Measurements from ENCODE around the gene OSBPL10.
A peak's percentile ranks its signal among the peaks of the same experiment; 100 is the strongest.

OSBPL10 gene

DNA sequence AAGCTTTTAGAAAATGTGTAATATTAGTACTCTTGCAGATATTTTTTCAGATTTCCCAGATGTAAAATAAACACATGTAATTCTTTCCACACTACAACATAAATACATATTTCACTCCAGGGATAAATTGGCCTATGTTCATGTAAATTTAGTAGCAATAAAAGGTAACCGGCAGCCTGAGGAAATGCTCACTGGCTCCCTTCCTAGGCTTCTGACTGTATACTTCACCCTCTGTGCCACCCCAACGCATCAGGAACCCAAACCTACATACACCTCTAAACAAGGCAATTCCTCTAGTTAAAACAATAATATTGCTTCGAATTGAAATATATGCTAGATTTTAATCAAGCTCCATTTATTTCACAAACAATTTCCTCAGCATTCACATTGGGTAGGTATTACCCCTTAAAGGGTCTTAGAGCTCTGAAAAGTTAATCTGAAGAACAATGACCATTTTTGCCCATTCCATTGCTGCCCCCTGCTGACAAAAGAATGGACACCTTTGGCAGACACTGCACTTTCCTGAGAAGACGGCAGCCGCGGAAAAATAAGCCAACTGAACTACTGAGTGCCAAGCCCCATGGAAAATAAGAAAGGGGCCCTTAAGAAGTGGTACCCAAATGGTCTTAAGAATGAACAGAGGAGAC lies 212.5 kb downstream of the OSBPL10 start:
- DNase-seq (ENCODE audit: low read depth) = peak; percentile 9

DNA sequence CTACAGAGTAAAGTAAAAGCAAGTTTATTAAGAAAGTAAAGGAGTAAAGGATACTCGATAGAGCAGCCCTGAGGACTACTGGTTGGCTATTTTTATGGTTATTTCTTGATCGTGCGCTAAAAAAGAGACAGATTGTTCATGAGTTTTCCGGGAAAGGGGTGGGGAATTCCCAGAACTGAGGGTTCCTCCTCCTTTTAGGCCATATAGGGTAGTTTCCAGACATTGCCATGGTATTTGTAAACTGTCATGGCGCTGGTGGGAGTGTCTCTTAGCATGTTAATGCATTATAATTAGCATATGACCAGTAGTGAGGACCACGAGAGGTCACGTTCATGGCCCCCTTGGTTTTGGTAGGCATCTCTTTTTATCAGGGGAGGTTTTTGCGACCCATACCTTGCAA lies 213.1 kb downstream of the OSBPL10 start:
- DNase-seq (ENCODE audit: low read depth) = no peak

DNA sequence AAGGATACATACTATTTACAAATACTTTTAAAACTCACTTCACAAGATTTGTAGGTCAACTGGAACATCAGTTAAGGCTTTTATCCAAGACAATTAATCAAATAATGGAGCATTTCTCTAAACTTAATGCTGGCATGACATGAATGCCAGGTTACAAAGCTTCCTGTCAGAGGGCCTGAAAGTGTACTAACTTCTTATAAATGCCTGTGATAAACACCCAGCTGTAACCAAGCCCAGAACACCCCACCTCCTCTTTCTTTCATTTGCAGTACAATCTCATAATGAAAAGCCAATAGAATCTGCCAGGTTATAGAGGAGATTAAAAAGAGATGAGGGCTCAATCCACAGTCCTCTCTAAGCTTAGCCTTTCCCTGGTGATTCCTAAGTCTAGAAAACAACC lies 214.4 kb downstream of the OSBPL10 start:
- DNase-seq (ENCODE audit: low read depth) = no peak

DNA sequence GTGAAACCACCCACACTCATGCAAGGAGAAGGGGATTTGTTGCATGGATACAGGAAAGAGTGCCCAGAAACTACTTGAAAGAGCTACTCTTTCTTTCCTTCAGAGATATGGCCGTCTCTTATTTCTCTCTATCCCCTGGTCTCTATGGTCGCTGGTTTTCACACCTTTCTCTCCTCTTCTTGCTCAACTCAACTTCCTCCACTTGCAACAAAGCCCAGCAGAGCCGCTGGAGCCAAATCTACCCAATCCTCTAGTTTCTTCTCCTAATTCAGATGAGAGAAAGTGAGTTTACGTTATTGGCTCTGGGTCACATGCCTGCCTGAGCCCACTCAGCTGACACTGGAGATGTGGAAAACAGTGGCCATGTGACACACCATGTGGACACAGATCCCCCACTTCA lies 215.2 kb downstream of the OSBPL10 start:
- no peak for DNase-seq (ENCODE audit: low read depth)

DNA sequence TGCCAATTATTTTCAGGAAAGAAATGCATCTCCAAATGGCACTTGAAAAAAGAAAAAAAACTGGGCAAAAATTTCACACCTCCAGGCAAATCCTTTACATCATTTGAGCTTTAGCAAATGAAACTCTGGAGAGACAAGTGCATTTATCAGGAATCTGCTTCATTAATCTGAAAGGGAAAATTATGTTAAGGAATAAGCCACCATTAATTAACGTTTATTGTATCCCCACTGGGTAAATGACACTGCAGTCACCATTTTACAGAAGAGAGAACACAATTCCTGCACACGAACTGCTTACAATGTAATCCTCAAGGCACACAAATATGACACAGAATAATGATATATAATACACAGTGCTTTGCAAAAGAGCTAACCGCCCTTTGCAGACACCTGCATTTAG lies 217.3 kb downstream of the OSBPL10 start:
- no peak for DNase-seq (ENCODE audit: low read depth)

DNA sequence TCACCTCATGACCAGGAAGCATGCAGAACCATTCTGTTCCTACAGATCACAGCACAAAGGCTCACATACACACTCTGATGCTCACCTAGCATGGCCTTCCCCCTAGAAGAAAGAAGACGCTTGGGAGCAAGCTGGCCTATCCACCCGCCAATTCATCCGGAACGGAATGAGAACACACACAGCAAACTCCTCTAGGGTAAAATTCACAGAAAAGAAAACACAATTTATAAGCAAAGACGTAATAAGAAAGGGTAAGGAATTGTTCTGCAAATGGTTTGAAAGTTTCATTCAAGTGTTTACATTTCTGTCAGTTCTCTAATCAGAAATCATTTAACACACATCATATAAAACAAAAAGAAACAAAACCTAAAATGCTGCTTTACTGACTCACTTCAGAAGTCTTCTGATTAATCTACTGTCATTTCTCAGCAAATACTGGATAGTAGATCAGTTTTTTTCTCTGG lies 218.1 kb downstream of the OSBPL10 start:
- no peak for DNase-seq (ENCODE audit: low read depth)

DNA sequence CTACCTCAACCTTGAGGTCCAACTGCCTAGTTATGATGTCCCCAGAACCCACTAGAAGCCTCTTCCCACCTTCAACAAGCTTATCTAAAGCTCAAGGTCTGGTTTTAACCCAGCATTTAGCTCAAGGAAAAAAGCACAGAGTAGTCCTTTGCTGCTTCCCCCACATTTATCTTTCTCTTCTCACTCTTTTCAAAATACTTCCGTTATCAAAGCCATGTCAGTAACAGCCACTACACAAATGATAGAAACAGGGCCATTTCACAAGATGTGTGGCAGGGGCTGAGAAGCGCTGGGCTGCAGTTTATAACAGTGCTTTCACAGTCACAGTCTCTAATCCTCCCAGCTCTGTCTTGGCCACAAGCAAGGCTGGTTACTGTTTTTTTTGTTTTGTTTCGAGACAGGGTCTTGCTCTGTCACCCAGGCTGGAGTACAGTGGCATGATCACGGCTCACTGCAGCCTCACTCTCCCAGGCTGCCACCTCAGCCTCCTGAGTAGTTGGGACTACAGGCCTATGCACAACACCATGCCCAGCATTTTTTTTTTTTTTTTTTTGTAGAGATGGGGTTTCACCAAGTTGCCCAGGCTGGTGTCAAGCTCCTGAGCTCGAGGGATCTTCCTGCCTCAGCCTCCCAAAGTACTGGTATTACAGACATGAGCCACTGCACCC lies 218.8 kb downstream of the OSBPL10 start:
- no peak for DNase-seq (ENCODE audit: low read depth)

DNA sequence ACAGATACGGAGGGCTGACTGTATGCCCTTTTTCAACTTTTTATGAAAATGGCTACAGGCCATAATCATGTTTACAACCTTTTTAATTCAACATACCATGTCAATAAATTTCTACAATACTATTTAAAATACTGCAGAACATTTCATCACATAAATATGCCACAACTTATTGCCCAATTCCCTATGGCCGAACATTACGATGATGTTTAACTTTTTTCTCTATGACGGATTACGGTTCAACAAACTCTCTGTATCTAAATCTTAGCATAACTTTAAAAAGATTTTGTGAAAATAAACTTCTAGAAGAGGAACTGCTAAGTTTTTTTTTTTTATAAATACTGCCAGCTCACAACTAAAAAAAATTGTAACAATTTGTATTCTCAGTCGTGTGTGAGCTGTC lies 220.4 kb downstream of the OSBPL10 start:
- no peak for DNase-seq (ENCODE audit: low read depth)

DNA sequence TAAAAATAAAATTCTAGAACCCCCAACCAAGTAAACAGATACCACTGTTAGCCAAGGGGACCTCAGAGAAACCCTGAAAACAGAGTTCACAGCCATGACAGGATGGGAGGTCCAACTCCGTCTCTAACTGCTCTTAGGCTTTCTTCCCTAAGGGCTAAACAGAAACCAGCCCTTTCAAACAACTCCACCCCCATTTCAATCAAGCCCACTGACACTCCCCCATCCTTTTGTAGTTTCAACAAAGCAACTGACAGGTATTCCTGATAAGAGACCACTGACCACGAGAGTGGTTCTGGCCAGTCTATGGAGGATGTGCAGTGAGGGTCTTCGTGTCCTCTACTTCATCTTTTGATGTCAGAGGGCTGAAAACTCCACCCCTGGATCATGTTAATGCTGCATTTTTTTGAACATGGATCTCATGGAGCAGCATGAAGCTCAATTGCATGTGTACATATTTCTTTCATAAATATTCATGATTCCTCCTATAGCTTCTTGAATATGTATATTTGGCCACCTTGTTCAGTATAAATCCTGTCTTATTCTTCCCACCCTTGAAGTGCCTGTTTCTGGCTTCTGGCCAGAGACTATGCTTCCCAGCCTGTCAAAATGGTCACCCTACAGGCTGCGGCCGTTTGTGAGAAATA lies 222.6 kb downstream of the OSBPL10 start:
- DNase-seq (ENCODE audit: low read depth) = no peak

DNA sequence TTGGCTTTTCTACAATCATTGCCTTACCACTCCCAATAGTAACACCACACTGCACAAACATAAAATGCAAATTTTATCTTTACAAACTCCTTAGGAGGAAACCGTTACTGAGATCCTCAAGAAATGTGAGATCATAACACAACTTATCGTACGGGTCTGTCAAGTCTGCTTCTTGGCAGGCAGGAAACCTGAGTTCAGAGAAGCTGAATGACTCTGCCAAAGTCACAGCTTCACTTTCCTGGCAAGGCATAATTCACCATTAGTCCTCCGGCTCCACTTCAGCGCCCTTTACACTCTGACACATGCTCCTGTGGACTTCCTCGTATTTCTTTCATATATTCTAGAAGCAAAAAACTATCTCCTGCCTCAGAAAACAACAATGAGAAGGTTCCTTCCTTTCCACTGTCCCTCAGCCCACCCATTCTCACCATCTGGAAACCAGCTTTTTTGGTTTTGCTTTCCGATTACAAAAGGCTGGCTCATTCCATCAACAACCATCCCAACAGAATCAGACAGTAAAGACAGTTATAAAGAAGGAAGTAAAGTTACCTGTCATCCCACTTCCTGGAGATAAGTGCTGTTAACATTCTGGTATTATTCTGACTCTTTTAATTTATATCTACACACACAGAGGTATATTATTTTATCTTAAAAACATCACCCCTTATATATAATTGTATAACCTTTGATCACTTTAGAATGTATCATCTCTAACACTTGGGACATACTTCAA lies 225.0 kb downstream of the OSBPL10 start:
- DNase-seq (ENCODE audit: low read depth) = no peak

DNA sequence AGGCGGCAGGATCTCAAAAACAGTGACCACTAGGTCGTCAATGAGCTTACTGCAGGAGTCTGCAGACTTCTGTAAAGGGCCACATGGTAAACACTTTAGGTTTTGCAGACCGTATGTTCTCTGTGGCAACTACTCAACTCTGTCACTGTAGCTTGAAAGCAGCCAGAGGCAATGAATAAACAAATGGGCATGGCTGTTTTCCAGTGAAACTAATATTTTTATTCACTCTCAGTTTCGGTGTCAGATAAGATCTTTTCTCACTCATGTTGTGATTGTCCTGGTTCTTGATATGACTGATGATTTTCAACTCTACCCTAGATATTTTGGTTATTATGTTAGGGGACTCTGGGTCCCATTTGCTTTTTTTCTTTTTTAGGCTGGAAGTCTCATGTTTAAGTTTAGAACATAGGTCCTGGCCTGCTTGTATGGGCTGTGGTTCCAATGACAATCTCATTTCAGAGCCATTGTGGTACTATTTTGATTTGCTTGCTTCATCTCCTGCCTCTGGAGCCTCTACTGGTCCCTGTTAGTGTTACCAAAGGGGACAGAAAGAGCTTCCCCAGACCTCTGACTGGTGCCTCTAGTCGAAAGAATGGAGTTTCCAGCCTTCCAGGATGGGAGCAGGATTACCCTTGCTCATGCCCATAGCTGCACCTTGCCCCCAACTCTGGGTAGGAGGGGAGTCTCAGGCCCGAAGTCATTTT lies 226.3 kb downstream of the OSBPL10 start:
- no peak for DNase-seq (ENCODE audit: low read depth)

DNA sequence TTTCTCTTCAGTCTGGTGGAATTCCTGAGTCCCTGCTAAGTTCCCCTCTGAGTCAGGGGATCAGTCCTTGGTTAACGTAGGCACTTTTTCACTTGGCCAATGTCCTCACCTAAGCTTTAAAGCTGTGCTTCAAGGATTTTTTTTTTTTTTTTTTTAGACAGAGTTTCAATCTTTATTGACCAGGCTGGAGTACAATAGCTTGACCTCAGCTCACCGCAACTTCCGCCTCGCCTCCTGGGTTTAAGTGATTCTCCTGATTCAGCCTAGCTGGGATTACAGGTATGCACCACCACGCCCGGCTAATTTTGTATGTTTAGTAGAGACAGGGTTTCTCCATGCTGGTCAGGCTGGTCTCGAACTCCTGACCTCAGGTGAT lies 228.0 kb downstream of the OSBPL10 start:
- no peak for DNase-seq (ENCODE audit: low read depth)

DNA sequence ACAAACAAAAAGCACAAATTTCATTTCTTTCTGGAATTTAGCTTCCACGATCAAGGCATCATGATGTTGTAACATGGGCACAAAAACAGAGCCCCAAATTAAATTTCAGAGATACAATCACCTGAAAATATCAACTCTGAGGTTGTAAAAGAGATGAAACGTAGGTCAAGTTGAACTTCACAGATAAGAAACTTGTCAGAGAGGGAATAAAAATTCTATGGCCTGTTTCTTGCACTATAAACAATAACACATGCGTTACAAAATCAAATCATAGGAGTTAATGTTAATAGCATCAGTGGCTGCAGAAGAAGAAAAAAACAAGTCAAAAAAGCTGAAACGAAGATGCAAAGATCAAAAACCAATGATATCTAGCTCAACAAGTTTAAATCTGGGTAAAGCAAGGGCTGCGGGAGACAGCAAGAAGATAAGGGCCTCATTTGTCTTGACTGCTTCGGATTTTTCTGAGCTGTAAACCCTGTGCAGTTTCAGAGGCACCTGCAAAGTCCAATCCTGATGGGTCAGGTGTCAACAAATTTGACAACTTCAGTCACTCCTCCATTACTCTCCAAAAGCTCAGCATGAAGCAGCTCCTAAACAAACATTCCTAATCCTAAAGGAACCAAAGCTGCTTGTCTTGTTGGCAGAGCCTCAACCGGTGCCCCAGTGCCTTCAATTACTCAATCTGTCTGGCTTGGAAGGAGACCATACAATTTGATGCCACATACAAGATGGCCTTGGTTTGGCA lies 228.6 kb downstream of the OSBPL10 start:
- DNase-seq (ENCODE audit: low read depth) = no peak

DNA sequence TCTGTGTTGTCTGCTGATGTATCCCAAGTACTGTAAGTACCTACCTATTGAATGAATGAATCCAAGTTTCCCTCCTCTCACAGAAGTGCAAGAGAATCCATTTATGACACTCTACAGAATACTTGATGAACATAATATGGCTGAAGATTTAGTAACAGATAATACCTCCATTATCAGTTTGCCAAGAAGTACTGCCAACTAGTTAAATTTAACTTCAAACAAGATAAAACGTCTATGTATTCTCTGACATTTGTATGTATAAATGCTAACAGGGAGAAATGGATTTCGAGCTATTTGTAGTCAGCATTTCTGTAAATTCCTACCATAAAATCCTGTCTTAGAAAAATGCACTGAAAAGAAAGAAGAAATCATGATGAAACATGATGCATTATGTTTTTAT lies 230.7 kb downstream of the OSBPL10 start:
- no peak for DNase-seq (ENCODE audit: low read depth)

DNA sequence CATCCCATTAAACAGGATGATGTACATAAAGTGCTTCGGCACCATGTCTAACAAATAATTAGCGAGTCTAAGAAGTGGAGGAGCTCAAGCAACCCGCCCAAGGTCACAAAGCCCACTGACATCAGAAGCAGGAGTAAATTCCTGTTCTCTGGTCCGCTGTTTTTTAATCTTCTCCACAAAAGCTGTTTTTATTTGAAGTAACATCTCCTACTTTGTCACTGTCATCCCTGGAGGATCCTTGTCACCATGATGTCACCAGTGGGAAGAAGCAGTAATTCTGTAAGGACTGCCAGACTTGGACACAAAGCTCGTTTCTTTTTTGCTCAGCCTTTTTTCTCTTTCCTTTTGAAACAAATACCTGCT lies 232.1 kb downstream of the OSBPL10 start:
- DNase-seq (ENCODE audit: low read depth) = no peak

DNA sequence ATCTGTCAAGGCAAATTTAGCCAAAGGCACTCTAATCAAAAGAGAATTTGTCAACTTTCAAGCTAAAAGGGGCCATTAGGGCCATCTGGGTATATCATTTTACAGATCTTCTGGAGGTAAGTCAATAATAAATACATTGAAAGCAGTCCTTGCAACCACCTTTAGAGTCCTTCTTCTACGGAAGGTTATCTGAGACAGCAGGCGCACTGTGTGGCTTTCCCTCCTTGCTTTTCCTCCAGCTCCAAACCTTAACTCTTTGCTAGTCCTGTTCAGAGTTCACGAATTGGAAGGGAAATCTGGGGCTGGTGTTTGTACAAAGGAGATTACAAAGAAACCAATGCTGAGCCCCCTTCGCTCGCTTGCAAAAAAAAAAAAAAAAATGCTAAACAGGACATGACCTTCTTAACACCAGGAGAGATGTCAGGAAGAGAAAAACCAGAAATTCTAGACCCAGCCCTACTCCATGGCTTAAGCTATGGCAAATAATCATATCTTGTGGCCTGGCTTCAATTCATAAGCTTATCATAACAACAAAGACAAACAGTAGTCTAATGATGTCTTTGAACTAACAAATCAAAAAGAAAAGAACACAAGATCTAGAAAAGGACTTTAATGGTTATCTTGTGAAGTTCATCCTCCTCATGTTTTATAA lies 232.7 kb downstream of the OSBPL10 start:
- DNase-seq (ENCODE audit: low read depth) = no peak

DNA sequence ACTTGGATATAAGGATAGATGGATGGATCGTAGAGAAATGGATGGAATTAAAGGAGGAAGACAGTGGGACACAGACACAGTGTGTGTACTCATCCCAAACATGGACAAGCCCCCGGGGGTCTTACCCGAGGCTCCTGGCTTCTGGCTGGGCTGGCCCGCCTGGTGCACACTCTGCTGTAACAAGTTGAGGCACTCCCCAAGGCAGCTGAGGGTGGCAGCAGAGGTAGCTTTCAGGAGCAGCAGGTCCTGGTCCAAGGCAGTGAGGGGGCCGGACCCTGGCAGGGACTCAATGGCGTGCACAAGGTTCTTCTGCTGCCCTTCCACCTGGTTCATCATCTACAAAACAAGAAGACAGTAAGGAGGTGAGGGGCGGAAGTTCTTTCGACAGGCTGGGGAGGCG lies 233.3 kb downstream of the OSBPL10 start:
- no peak for DNase-seq (ENCODE audit: low read depth)

DNA sequence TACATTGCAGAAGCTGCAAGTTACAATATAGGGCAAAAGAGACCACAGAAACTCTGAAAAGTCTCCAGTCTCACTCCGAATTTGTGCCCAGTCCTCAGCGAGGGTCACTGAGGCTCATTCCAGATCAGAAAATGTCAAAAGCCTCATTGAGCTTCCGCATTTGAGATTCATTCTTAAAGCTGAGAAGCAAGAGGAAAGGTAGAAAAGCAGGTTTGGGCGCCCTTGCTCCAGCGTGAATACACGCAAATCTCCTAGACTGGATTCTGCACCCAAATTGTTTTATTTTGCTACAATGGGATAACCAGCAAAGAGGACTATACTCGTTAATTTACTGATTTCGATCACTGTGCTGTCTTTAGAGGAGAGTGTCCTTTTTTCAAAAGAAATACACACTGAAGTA lies 236.1 kb downstream of the OSBPL10 start:
- no peak for DNase-seq (ENCODE audit: low read depth)

DNA sequence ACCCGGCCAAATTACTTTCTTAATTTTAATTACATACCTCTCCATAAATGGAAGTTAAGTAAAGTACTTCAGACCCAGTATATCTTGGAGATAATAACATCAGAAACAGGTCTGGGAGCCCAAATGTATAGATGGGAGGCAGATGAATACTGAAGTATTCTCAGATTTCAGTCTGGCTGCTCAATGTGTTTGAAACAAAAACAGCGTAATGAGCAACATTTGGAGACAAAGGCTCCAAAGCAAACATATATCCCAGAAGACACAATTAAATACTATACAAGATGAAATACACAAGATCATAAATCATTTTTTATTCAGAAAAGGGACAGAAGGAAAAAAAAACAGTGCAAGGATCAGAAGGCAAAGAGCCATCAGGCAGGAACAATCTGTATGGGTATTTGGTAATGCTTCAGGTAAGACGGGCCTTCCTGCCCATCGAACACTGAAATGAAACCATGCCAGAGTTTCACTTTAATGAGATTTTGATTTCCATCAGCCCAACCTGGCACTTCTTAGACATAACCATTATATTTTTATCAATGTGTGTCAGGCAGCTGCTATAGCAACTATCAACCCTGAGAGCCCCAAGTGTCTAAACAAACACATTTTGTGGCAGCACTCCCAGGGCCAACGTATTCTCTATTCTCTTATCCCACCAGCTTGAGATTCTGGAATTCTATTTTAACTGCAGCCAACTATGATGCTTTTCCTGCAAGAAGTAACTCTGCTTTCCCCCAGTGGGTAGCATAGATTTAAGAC lies 237.6 kb downstream of the OSBPL10 start:
- DNase-seq (ENCODE audit: low read depth) = no peak

DNA sequence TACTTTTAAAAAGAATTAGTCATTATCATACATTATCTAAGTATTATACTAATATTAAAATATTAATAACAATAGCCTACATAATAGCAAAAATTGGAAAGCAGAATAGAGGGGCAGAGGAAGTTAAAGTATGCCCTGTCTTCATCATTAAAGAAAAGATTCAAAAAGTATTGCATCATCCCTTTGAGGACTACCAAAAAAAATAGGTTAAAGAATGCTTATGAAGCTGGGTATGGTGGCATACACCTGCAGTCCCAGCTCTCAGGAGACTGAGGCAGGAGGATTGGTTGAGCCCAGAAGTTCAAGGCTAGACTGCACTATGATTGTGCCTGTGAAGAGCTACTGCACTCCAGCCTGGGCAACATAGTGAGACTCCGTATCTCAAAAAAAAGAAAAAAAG lies 240.7 kb downstream of the OSBPL10 start:
- DNase-seq (ENCODE audit: low read depth) = no peak
